Lung (tissue), 16 donors: ENCODE measurements around the gene TMEM41A. TPM values are rescaled to one million over a fixed set of nuclear protein-coding genes. Genes with fewer than 3 reads are reported as not detected.
A peak's percentile ranks its signal among the peaks of the same experiment; 100 is the strongest.

ENCODE experiments used
- ATAC-seq: fragments of 200-7000 bp; cut with Tn5 transposase; one replicate; pipeline ENCODE4 v1.9.1; 2020; ENCODE audit warnings: moderate number of reproducible peaks; ENCODE audit not compliant: insufficient read depth, low FRiP score
- DNase-seq, 3 donors: peaks; one replicate each; pipeline ENCODE4 v3.0.0-alpha.2; 2013 to 2017
- H3K27ac ChIP-seq, 2 donors: one replicate each; pipeline ENCODE4 v1.5.1; 2013; ENCODE audit warnings: mild to moderate bottlenecking in 2 of 2, moderate library complexity in 2 of 2, control low read depth in 1 of 2, inconsistent platforms in 1 of 2, low read depth in 1 of 2, low read length in 1 of 2
- H3K27me3 ChIP-seq, 3 donors: one replicate each; pipeline ENCODE4 v1.5.1; 2013; ENCODE audit warnings: low read length in 2 of 3; ENCODE audit not compliant: control insufficient read depth in 3 of 3, insufficient read depth in 3 of 3
- H3K36me3 ChIP-seq, 4 donors: one replicate each; pipeline ENCODE4 v1.5.1; 2013; ENCODE audit warnings: low read length in 4 of 4, mild to moderate bottlenecking in 1 of 4, moderate library complexity in 1 of 4; ENCODE audit not compliant: control insufficient read depth in 4 of 4, insufficient read depth in 4 of 4
- H3K4me1 ChIP-seq, 5 donors: one replicate each; pipeline ENCODE4 v1.5.1; 2013; ENCODE audit warnings: low read length in 5 of 5, mild to moderate bottlenecking in 2 of 5, moderate library complexity in 1 of 5; ENCODE audit not compliant: control insufficient read depth in 5 of 5, insufficient read depth in 5 of 5
- H3K4me3 ChIP-seq: one replicate; pipeline ENCODE4 v1.5.1; 2013; ENCODE audit warnings: mild to moderate bottlenecking, control low read depth, moderate library complexity
- H3K9ac ChIP-seq, 2 donors: one replicate each; pipeline ENCODE4 v1.5.1; 2013; ENCODE audit warnings: low read length in 2 of 2, control low read depth in 1 of 2; ENCODE audit not compliant: insufficient read depth in 1 of 2
- H3K9me3 ChIP-seq, 4 donors: one replicate each; pipeline ENCODE4 v1.5.1; 2013; ENCODE audit warnings: low read length in 3 of 4, mild to moderate bottlenecking in 1 of 4, moderate library complexity in 1 of 4; ENCODE audit not compliant: control insufficient read depth in 4 of 4, insufficient read depth in 3 of 4
- WGBS, 2 donors: extraction: QIAGEN DNeasy Blood & Tissue Kit; methylation state at CpG; one replicate each; pipeline ENCODE4 v1.1.7; 2013; 5-methylcytosine and 5-hydroxymethylcytosine counted together
- long read RNA-seq, 5 donors: transcript quantifications; one replicate each; lab custom pipeline, GENCODE V29; 2026
- polyA plus RNA-seq, 2 donors: library from polyadenylated mRNA; stranded (reverse); fragments of 200-250 nt; gene quantifications; one replicate each; pipeline ENCODE4 v1.2.1, GENCODE V29; 2013
- total RNA-seq, 2 donors: library from RNA; depleted of rRNA in 1 of 2; stranded (reverse); fragments of >200 nt in 1 of 2; gene quantifications; one replicate each; pipeline ENCODE4 v1.2.1, GENCODE V29; 2014 to 2021
- TF ChIP-seq, protein P1 (sequence below): IDR thresholded peaks from 2 replicates; pipeline ENCODE4 v1.5.1; 2012; ENCODE audit warnings: mild to moderate bottlenecking; ENCODE audit errors: control extremely low read depth, extremely low read depth
- donor health status: control.
- donor health status: control.
- donor health status: Bipolar disorder and iron deficiency.
- donor health status: healthy.
- donor health status: DM: yes; HTN: yes; CAD: no.

The TMEM41A gene
- 10 to 100 TPM; 29.5 to 36.4 TPM for total RNA-seq
- 10 to 100 TPM; 18.4 to 20.3 TPM for polyA plus RNA-seq
- long read RNA-seq, donor 1, full-length matches to known transcripts = 17 of 23 reads
- long read RNA-seq, donor 1, partial matches to known transcripts = 6 of 23 reads
- long read RNA-seq, donor 1, other reads (novel, unspliced or antisense) = 0 of 23 reads
- long read RNA-seq, donor 2, full-length matches to known transcripts = 11 of 11 reads
- long read RNA-seq, donor 2, partial matches to known transcripts = 0 of 11 reads
- long read RNA-seq, donor 2, other reads (novel, unspliced or antisense) = 0 of 11 reads
- long read RNA-seq, donor 3, full-length matches to known transcripts = 11 of 11 reads
- long read RNA-seq, donor 3, partial matches to known transcripts = 0 of 11 reads
- long read RNA-seq, donor 3, other reads (novel, unspliced or antisense) = 0 of 11 reads
- long read RNA-seq, donor 4 = 0 reads
- long read RNA-seq, donor 5, full-length matches to known transcripts = 26 of 39 reads
- long read RNA-seq, donor 5, partial matches to known transcripts = 13 of 39 reads
- long read RNA-seq, donor 5, other reads (novel, unspliced or antisense) = 0 of 39 reads

GRCh38 chr3:185498503-185499396, at the start of gene TMEM41A:
Gene TMEM41A, minus strand, starts transcription at chr3:185499035. Its CDS starts 74 bp downstream, at chr3:185498961.
- Histone ChIP-seq H3K4me3 (peak within 1 kb of the TSS; percentile 65), H3K9ac (peak within 1 kb of the TSS; percentile 81 to 89), H3K36me3 (peaks cover 0 to 20% (median 9%) of the 10 kb centered on the region in 4 donors), H3K27me3 (no peaks in the 10 kb centered on the region), H3K4me1 (peaks cover 0 to 8% (median 3%) of the 10 kb centered on the region in 5 donors), H3K27ac (peak within 1 kb of the TSS; percentile 80 to 87), H3K9me3 (no peaks in the 10 kb centered on the region)
- 1% methylated on average over 59 to 82 of the region's 82 CpGs for WGBS, 2 donors
- TF ChIP-seq, protein P1, sequence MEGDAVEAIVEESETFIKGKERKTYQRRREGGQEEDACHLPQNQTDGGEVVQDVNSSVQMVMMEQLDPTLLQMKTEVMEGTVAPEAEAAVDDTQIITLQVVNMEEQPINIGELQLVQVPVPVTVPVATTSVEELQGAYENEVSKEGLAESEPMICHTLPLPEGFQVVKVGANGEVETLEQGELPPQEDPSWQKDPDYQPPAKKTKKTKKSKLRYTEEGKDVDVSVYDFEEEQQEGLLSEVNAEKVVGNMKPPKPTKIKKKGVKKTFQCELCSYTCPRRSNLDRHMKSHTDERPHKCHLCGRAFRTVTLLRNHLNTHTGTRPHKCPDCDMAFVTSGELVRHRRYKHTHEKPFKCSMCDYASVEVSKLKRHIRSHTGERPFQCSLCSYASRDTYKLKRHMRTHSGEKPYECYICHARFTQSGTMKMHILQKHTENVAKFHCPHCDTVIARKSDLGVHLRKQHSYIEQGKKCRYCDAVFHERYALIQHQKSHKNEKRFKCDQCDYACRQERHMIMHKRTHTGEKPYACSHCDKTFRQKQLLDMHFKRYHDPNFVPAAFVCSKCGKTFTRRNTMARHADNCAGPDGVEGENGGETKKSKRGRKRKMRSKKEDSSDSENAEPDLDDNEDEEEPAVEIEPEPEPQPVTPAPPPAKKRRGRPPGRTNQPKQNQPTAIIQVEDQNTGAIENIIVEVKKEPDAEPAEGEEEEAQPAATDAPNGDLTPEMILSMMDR = no peak
- ATAC-seq (peak; percentile 99), DNase-seq (peak; percentile 90 to 95 (median 95))

- no peak overlapping the region for H3K9ac ChIP-seq
- TF ChIP-seq, protein P1 = no peak
- peaks cover 0 to 3% (median 0%) of the 10 kb centered on the region in 5 donors for H3K4me1 ChIP-seq
- ATAC-seq = no peak
- H3K27ac ChIP-seq = no peak overlapping the region
- H3K36me3 ChIP-seq = peaks cover 0 to 1% (median 0%) of the 10 kb centered on the region in 4 donors
- H3K9me3 ChIP-seq = no peaks in the 10 kb centered on the region
- no peak for DNase-seq
- no peaks in the 10 kb centered on the region for H3K27me3 ChIP-seq
- H3K4me3 ChIP-seq = no peak overlapping the region
- WGBS, 2 donors = 86 to 91% methylated on average over 7 of the region's 7 CpGs
Measured at GRCh38 chr3:185540695-185541094, 41.9 kb upstream of the TMEM41A start.

DNA sequence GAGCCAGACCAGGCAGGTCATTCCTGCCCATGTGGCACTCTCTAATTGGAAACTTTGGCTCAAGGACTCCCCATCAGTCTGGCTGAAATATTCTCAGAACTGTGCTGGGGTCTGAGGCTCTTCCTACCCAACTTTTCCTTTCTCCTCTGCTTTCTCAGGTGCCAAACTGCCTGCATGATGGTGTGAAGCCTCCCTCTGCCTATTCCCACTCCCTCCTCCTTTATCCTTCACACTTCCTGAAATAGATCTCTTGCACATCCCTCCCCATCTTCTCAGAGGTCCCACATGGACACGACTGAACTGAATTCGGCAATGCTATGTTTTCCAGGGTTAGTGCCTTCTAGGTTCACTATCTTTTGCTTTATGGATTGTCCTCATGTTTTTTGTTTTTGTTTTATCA, 41.1 kb upstream of the TMEM41A start:
- H3K9ac ChIP-seq = no peak overlapping the region
- H3K27me3 ChIP-seq = no peaks in the 10 kb centered on the region
- no peak overlapping the region for H3K27ac ChIP-seq
- H3K4me3 ChIP-seq = no peak overlapping the region
- H3K36me3 ChIP-seq = peaks cover 0 to 1% (median 0%) of the 10 kb centered on the region in 4 donors
- WGBS, 2 donors = 73 to 74% methylated on average over 2 of the region's 2 CpGs
- TF ChIP-seq, protein P1 = no peak
- peaks cover 0 to 3% (median 0%) of the 10 kb centered on the region in 5 donors for H3K4me1 ChIP-seq
- ATAC-seq (no peak), DNase-seq (no peak)
- no peaks in the 10 kb centered on the region for H3K9me3 ChIP-seq
